Right atrium auricular region (tissue), 2 donors: Measurements from ENCODE around the gene CCDC83. TPM values are rescaled to one million over a fixed set of nuclear protein-coding genes. Genes with fewer than 3 reads are reported as not detected.

ENCODE experiments used
- DNase-seq: peaks from one replicate; pipeline ENCODE4 v3.0.0-alpha.2; 2019; ENCODE audit warnings: low spot score
- H3K27ac ChIP-seq, 2 donors: fragments of 200-600 bp; sonication (generic); 1 replicate in 1 of 2; 2 replicates in 1 of 2; pipeline ENCODE4 v1.5.1; 2016 to 2019
- H3K27me3 ChIP-seq, 2 donors: fragments of 200-600 bp; sonication (generic); one replicate each; pipeline versions ENCODE4 v1.5.1 to v1.6.0; 2017 to 2019
- H3K36me3 ChIP-seq: fragments of 200-600 bp; sonication (generic); one replicate; pipeline ENCODE4 v1.5.1; 2016
- H3K4me1 ChIP-seq, 2 donors: fragments of 200-600 bp; sonication (generic); one replicate each; pipeline versions ENCODE4 v1.5.1 to v1.6.0; 2017 to 2019
- H3K4me3 ChIP-seq, 2 donors: fragments of 200-600 bp; sonication (generic); 1 replicate in 1 of 2; 2 replicates in 1 of 2; pipeline ENCODE4 v1.5.1; 2017 to 2019; ENCODE audit warnings: mild to moderate bottlenecking in 1 of 2, moderate library complexity in 1 of 2
- H3K9me3 ChIP-seq, 2 donors: fragments of 200-600 bp; sonication (generic); one replicate each; pipeline ENCODE4 v1.5.1; 2019
- total RNA-seq, 2 donors: library from RNA; depleted of rRNA; stranded (reverse); fragments of >200 nt; gene quantifications; one replicate each; pipeline ENCODE4 v1.1.0, GENCODE V29; 2016
- TF ChIP-seq, protein P1 (sequence below), 2 donors: fragments of 200-600 bp; sonication (generic); IDR thresholded peaks; one replicate each; pipeline ENCODE4 v1.5.1; 2019; ENCODE audit warnings: antibody characterized with exemption in 2 of 2

Gene CCDC83
- total RNA-seq, 2 donors from 2014 or later: not detected

DNA sequence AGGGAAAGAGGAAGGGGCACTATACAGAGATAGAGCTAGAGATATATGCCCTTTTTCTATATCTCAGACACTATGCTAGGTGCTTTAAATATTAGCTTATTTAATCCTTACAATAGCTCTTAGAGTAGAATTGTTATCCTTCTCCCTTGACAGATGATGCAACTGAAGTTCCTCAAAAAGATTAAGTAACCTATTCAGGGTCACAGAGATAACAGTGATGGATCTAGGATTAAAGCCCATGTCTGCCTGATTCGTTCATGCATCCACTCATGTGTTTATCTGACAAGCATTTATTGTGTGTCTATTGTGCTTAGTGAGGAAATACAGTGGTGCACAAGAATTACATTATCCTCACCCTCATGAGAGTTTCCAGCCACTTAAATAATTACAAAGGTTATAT is 8.7 kb downstream of the CCDC83 start:
- TF ChIP-seq, protein P1, sequence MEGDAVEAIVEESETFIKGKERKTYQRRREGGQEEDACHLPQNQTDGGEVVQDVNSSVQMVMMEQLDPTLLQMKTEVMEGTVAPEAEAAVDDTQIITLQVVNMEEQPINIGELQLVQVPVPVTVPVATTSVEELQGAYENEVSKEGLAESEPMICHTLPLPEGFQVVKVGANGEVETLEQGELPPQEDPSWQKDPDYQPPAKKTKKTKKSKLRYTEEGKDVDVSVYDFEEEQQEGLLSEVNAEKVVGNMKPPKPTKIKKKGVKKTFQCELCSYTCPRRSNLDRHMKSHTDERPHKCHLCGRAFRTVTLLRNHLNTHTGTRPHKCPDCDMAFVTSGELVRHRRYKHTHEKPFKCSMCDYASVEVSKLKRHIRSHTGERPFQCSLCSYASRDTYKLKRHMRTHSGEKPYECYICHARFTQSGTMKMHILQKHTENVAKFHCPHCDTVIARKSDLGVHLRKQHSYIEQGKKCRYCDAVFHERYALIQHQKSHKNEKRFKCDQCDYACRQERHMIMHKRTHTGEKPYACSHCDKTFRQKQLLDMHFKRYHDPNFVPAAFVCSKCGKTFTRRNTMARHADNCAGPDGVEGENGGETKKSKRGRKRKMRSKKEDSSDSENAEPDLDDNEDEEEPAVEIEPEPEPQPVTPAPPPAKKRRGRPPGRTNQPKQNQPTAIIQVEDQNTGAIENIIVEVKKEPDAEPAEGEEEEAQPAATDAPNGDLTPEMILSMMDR (IDR thresholded peaks at IDR 0.05): no peak
- H3K27ac ChIP-seq: no peak overlapping the region
- no peaks in the 10 kb centered on the region for H3K36me3 ChIP-seq
- H3K4me3 ChIP-seq: no peak overlapping the region
- no peak for DNase-seq
- no peaks in the 10 kb centered on the region for H3K27me3 ChIP-seq
- no peaks in the 10 kb centered on the region for H3K9me3 ChIP-seq
- H3K4me1 ChIP-seq: no peaks in the 10 kb centered on the region

DNA sequence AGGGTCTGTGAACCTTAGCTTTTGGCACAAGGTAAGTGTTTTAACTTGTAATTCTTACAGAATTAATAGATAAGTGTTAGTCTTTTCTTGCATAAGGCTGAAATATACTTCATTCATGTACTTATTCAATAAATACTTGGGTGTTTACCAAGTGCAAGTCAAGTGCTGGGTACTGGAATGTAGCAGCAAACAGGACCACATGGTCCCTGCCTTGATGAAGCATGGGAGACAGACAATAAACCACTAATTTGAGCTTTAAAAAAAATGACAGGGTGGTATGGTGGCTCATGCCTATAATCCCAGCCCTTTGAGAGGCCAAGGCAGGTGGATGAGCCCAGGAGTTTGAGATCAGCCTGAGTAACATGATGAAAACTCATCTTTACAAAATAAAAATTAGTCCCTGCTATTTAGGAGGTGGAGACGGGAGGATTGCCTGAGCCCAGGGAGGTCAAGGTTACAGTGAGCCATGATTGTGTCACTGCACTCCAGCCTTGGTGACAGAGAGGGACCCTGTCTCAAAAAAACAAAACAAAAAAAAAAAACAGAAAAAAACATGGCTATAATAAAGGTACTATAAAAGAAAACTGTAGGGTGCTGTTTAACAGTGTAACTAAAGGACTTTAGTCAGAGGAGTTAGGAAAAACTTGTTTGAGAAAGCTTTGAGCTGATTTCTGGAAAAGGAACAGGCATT is 11.1 kb downstream of the CCDC83 start:
- Histone ChIP-seq H3K27ac (no peak overlapping the region), H3K36me3 (no peaks in the 10 kb centered on the region), H3K9me3 (no peaks in the 10 kb centered on the region), H3K4me3 (no peak overlapping the region), H3K27me3 (no peaks in the 10 kb centered on the region), H3K4me1 (no peaks in the 10 kb centered on the region)
- DNase-seq: no peak
- TF ChIP-seq, protein P1 (IDR thresholded peaks at IDR 0.05): no peak

DNA sequence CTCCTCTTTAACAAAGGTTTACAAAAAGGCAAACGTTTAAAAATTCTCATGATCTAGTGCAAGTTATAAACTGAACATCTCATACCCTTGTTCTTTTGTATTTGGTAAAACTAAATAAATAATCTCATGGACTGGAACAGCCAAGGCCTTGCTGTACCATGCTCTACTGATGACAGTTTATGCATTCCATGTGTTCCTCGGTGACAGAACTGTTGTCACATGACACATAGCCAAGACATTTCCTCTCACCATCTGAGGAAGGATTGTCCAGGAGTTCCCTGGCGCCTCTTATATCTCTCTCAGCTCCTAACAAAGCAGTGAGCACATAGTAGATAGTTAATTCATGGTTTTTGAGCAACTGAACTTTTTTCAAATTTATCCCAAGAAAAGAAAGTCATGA is 12.6 kb downstream of the CCDC83 start:
- Histone ChIP-seq H3K36me3 (no peaks in the 10 kb centered on the region), H3K27me3 (no peaks in the 10 kb centered on the region), H3K9me3 (no peaks in the 10 kb centered on the region), H3K27ac (no peak overlapping the region), H3K4me1 (no peaks in the 10 kb centered on the region), H3K4me3 (no peak overlapping the region)
- TF ChIP-seq, protein P1 (IDR thresholded peaks at IDR 0.05): no peak
- DNase-seq: no peak

DNA sequence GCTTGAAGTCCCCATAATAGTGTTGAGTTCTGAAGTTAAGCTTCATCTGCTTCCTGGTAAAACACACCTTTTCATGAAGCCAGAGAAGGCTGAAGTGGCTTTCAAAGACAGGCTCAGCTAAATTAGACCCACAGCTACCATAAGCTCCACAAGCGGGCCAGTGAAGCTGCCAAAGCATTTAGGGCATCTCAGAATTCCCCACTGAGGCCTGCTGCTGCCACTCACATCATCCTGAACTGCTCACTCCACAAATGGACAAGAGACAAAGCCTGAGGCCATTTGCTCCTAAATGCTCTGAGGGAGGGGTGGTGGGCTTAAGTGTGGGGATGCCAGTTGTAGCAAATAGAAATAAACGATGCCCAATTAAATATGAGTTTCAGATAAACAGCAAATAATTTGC is 14.6 kb downstream of the CCDC83 start:
- no peaks in the 10 kb centered on the region for H3K36me3 ChIP-seq
- no peak overlapping the region for H3K4me3 ChIP-seq
- DNase-seq: no peak
- TF ChIP-seq, protein P1 (IDR thresholded peaks at IDR 0.05): no peak
- no peaks in the 10 kb centered on the region for H3K27me3 ChIP-seq
- no peaks in the 10 kb centered on the region for H3K9me3 ChIP-seq
- no peak overlapping the region for H3K27ac ChIP-seq
- H3K4me1 ChIP-seq: no peaks in the 10 kb centered on the region

DNA sequence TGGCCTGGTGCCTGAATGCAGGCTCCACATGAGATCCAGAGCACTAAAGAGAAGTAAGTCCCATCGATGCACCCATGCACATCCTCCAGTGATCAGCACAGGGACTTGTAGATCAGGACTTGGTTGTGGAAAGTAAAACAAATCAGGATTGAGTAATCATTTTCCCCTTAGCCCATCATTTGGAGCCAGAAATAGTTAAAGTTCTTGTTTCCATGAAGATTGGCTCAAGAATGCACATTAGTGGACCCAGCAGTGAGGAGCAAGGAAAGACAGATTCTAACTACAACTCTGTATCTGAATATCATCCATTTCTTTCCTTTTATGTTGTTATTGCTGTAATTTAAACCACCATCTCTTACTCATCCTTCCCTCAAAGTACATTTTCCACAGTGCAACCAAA is 19.1 kb downstream of the CCDC83 start:
- TF ChIP-seq, protein P1 (IDR thresholded peaks at IDR 0.05): no peak
- no peak for DNase-seq
- Histone ChIP-seq H3K36me3 (no peaks in the 10 kb centered on the region), H3K27ac (no peak overlapping the region), H3K4me3 (no peak overlapping the region), H3K27me3 (no peaks in the 10 kb centered on the region), H3K9me3 (no peaks in the 10 kb centered on the region), H3K4me1 (no peaks in the 10 kb centered on the region)

DNA sequence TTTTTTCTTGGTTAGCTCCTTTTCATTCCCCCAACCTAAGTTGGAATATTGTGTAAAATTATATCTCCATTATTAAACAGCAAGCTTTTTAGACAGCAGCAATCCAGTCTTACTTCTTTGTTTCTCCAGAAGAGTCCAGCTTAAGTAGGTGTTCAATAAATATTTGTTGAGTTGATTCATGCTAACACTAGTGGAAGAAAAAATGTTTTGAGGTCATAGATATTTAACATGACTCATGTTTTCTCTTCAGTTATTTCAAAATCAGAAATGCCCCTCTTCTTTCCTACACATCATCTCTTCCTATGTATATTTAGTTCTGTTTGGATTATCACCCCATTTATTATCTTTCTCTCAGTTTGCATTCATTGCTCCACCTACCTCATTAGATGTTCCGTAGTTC is 20.3 kb downstream of the CCDC83 start:
- TF ChIP-seq, protein P1 (IDR thresholded peaks at IDR 0.05): no peak
- Histone ChIP-seq H3K27ac (no peak overlapping the region), H3K9me3 (no peaks in the 10 kb centered on the region), H3K36me3 (no peaks in the 10 kb centered on the region), H3K27me3 (no peaks in the 10 kb centered on the region), H3K4me3 (no peak overlapping the region), H3K4me1 (no peaks in the 10 kb centered on the region)
- DNase-seq: no peak
